ENCODE data around the gene SSBP2.
A peak's percentile ranks its signal among the peaks of the same experiment; 100 is the strongest.

The SSBP2 gene

GRCh38 chr5:81766611-81767010 lies 15.7 kb upstream of the SSBP2 start:
- no peak overlapping the region for H3K4me3 ChIP-seq (ENCODE audit: low read length)
- no peak overlapping the region for H3K9ac ChIP-seq (ENCODE audit: low read depth, low read length)
- H3K27ac ChIP-seq (ENCODE audit: low read length), result no peak overlapping the region
- no peaks in the 10 kb centered on the region for H3K36me3 ChIP-seq (ENCODE audit: insufficient read depth, low read depth, low read length)
- H3K9me3 ChIP-seq (ENCODE audit: insufficient read depth, low read depth, low read length), result no peaks in the 10 kb centered on the region
- no peaks in the 10 kb centered on the region for H3K27me3 ChIP-seq (ENCODE audit: insufficient read depth, low read length)
- H3K4me1 ChIP-seq (ENCODE audit: insufficient read depth, low read length), result peaks cover 6% of the 10 kb centered on the region

GRCh38 chr5:81763294-81763928 lies 12.5 kb upstream of the SSBP2 start:
- H3K4me3 ChIP-seq (ENCODE audit: low read length), result no peak overlapping the region
- no peak overlapping the region for H3K27ac ChIP-seq (ENCODE audit: low read length)
- no peaks in the 10 kb centered on the region for H3K9me3 ChIP-seq (ENCODE audit: insufficient read depth, low read depth, low read length)
- peaks cover 15% of the 10 kb centered on the region for H3K4me1 ChIP-seq (ENCODE audit: insufficient read depth, low read length)
- H3K9ac ChIP-seq (ENCODE audit: low read depth, low read length), result no peak overlapping the region
- no peaks in the 10 kb centered on the region for H3K27me3 ChIP-seq (ENCODE audit: insufficient read depth, low read length)
- H3K36me3 ChIP-seq (ENCODE audit: insufficient read depth, low read depth, low read length), result no peaks in the 10 kb centered on the region

- Histone ChIP-seq H3K27me3 (ENCODE audit: insufficient read depth, low read length) (no peaks in the 10 kb centered on the region), H3K4me3 (ENCODE audit: low read length) (no peak overlapping the region), H3K27ac (ENCODE audit: low read length) (no peak overlapping the region), H3K36me3 (ENCODE audit: insufficient read depth, low read depth, low read length) (no peaks in the 10 kb centered on the region), H3K4me1 (ENCODE audit: insufficient read depth, low read length) (peaks cover 14% of the 10 kb centered on the region), H3K9ac (ENCODE audit: low read depth, low read length) (no peak overlapping the region), H3K9me3 (ENCODE audit: insufficient read depth, low read depth, low read length) (no peaks in the 10 kb centered on the region)
These were observed 12.0 kb upstream of the SSBP2 start for GRCh38 chr5:81762853-81763252.

DNA sequence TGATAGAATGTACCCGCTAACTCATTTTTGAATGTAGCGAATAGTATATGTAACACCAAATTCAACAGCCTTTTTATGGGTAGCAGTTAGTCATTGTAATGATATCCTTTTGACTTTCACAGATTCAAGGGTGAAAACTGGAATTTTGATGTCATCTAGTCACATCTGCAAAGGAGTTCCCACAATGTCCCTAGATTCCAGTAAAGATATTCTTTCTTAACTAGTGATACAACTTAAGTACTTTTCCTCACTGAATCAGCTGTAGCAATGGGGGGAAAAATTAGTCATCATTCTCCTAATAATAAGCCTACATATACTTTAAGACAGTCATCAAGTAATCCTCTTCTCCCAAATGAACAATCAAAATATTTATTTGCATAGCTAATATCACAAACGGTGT lies 11.5 kb upstream of the SSBP2 start:
- H3K36me3 ChIP-seq (ENCODE audit: insufficient read depth, low read depth, low read length), result no peaks in the 10 kb centered on the region
- H3K9me3 ChIP-seq (ENCODE audit: insufficient read depth, low read depth, low read length), result no peaks in the 10 kb centered on the region
- H3K4me1 ChIP-seq (ENCODE audit: insufficient read depth, low read length), result peaks cover 9% of the 10 kb centered on the region; the same call in 1 of the 2 replicates
- H3K4me3 ChIP-seq (ENCODE audit: low read length), result no peak overlapping the region
- no peak overlapping the region for H3K27ac ChIP-seq (ENCODE audit: low read length)
- H3K9ac ChIP-seq (ENCODE audit: low read depth, low read length), result no peak overlapping the region
- no peaks in the 10 kb centered on the region for H3K27me3 ChIP-seq (ENCODE audit: insufficient read depth, low read length)

DNA sequence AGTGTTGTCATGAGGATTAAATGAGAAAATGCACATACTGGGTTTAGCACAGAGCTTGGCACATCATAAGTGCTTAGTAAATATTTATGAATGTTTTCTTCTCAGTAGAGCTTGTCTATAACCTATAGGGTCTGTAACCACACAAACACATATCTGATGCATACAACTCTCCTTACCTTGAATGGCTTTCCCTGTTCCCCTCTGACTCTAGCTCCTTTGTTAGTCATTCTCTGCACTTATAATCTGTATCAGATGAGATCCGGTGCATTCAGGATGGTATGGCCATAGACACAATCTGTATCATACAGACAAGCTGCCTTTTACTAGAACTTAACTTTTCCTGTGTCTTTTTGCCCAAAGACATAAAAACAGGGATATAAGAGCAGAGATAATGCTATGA lies 11.1 kb upstream of the SSBP2 start:
- Histone ChIP-seq H3K9ac (ENCODE audit: low read depth, low read length) (no peak overlapping the region), H3K36me3 (ENCODE audit: insufficient read depth, low read depth, low read length) (no peaks in the 10 kb centered on the region), H3K27ac (ENCODE audit: low read length) (no peak overlapping the region), H3K4me1 (ENCODE audit: insufficient read depth, low read length) (peaks cover 10% of the 10 kb centered on the region), H3K9me3 (ENCODE audit: insufficient read depth, low read depth, low read length) (no peaks in the 10 kb centered on the region), H3K27me3 (ENCODE audit: insufficient read depth, low read length) (no peaks in the 10 kb centered on the region), H3K4me3 (ENCODE audit: low read length) (no peak overlapping the region)

- Histone ChIP-seq H3K9ac (ENCODE audit: low read depth, low read length) (no peak overlapping the region), H3K4me1 (ENCODE audit: insufficient read depth, low read length) (peaks cover 17% of the 10 kb centered on the region), H3K9me3 (ENCODE audit: insufficient read depth, low read depth, low read length) (no peaks in the 10 kb centered on the region), H3K27ac (ENCODE audit: low read length) (no peak overlapping the region), H3K36me3 (ENCODE audit: insufficient read depth, low read depth, low read length) (no peaks in the 10 kb centered on the region), H3K4me3 (ENCODE audit: low read length) (no peak overlapping the region), H3K27me3 (ENCODE audit: insufficient read depth, low read length) (no peaks in the 10 kb centered on the region)
These were observed 10.4 kb upstream of the SSBP2 start for GRCh38 chr5:81761270-81761669.

DNA sequence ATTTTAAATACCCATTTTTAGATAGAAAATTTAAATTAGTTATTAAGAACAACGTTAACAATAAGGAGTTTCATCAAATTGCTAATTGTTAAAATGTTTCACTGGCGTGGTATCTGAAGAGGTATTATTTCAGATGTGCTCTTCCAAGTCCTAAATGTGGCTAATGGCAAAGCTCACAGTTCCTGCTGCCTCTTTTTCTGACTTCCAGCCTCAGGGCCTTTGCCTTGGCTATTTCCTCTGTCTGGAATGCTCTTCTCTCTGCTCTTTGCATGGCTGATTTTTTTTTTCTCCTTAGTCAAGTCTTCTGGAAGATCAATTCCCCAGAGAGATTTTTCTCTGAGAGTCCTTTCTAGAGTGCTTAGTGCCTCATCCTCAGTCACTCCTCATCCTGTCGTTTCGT lies 9.6 kb upstream of the SSBP2 start:
- no peaks in the 10 kb centered on the region for H3K36me3 ChIP-seq (ENCODE audit: insufficient read depth, low read depth, low read length)
- no peak overlapping the region for H3K27ac ChIP-seq (ENCODE audit: low read length)
- no peak overlapping the region for H3K9ac ChIP-seq (ENCODE audit: low read depth, low read length)
- H3K4me1 ChIP-seq (ENCODE audit: insufficient read depth, low read length), result peaks cover 25% of the 10 kb centered on the region
- no peak overlapping the region for H3K4me3 ChIP-seq (ENCODE audit: low read length)
- no peaks in the 10 kb centered on the region for H3K27me3 ChIP-seq (ENCODE audit: insufficient read depth, low read length)
- no peaks in the 10 kb centered on the region for H3K9me3 ChIP-seq (ENCODE audit: insufficient read depth, low read depth, low read length)

- H3K4me3 ChIP-seq (ENCODE audit: low read length), result no peak overlapping the region
- H3K36me3 ChIP-seq (ENCODE audit: insufficient read depth, low read depth, low read length), result no peaks in the 10 kb centered on the region
- H3K4me1 ChIP-seq (ENCODE audit: insufficient read depth, low read length), result peaks cover 32% of the 10 kb centered on the region
- peak overlapping the region; percentile 40; the same call in 1 of the 2 replicates for H3K9ac ChIP-seq (ENCODE audit: low read depth, low read length)
- H3K27ac ChIP-seq (ENCODE audit: low read length), result no peak overlapping the region
- H3K27me3 ChIP-seq (ENCODE audit: insufficient read depth, low read length), result no peaks in the 10 kb centered on the region
- H3K9me3 ChIP-seq (ENCODE audit: insufficient read depth, low read depth, low read length), result no peaks in the 10 kb centered on the region
These were observed 8.7 kb upstream of the SSBP2 start for GRCh38 chr5:81759632-81760005.

- Histone ChIP-seq H3K9ac (ENCODE audit: low read depth, low read length) (no peak overlapping the region), H3K27me3 (ENCODE audit: insufficient read depth, low read length) (peaks cover 7% of the 10 kb centered on the region), H3K27ac (ENCODE audit: low read length) (no peak overlapping the region), H3K36me3 (ENCODE audit: insufficient read depth, low read depth, low read length) (no peaks in the 10 kb centered on the region), H3K9me3 (ENCODE audit: insufficient read depth, low read depth, low read length) (no peaks in the 10 kb centered on the region), H3K4me3 (ENCODE audit: low read length) (no peak overlapping the region), H3K4me1 (ENCODE audit: insufficient read depth, low read length) (peaks cover 53% of the 10 kb centered on the region)
These were observed 6.5 kb upstream of the SSBP2 start for GRCh38 chr5:81757404-81757803.

DNA sequence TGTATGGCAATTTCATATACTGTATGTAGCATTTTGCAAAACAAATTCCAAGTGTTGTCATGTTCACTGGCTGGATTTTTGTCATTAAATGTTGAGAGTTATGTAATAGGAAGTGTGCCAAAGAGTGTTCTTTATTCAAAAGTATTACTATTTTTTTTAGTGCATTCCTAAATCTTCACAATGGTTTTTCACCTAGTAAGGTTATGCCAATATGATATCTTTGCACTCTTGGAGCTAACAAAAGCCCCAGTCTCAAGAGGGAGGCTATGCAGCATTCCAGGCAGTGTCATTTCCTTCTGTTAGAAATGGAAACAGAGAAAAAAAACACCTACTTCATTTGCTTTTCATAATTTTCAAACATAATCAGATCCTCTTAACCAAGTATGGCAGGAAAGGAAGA lies 5.1 kb upstream of the SSBP2 start:
- Histone ChIP-seq H3K27ac (ENCODE audit: low read length) (no peak overlapping the region), H3K4me1 (ENCODE audit: insufficient read depth, low read length) (peaks cover 58% of the 10 kb centered on the region), H3K27me3 (ENCODE audit: insufficient read depth, low read length) (peaks cover 12% of the 10 kb centered on the region)

DNA sequence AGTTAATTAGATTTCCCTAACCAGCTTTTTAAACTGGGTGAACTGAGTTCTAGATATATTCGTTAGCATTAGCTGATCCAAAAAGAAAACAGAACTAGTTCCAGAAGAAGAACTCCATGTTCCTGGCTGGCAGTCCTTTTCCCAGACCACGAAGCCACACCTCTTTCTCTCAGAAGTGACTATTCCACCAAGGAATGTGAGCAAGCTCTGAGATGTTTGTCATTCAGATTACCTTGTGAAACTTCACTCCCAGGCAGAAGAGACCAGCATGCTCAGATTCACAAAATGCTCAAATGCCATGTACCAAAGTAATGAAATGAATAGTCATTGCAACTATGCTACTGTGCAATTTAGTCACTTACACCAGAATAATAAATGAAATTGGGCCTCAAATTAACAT lies 4.4 kb upstream of the SSBP2 start:
- peaks cover 12% of the 10 kb centered on the region for H3K27me3 ChIP-seq (ENCODE audit: insufficient read depth, low read length)
- H3K4me3 ChIP-seq (ENCODE audit: low read length), result peak overlapping the region; percentile 38; the same call in 1 of the 2 replicates
- 0 out of 2 replicates have a peak overlapping the region, but pooled peaks have one; percentile 18 for H3K9ac ChIP-seq (ENCODE audit: low read depth, low read length)
- H3K27ac ChIP-seq (ENCODE audit: low read length), result peak overlapping the region; percentile 84
- peaks cover 58% of the 10 kb centered on the region for H3K4me1 ChIP-seq (ENCODE audit: insufficient read depth, low read length)
- H3K36me3 ChIP-seq (ENCODE audit: insufficient read depth, low read depth, low read length), result no peaks in the 10 kb centered on the region
- H3K9me3 ChIP-seq (ENCODE audit: insufficient read depth, low read depth, low read length), result no peaks in the 10 kb centered on the region

More for the DNA sequence above, 5.1 kb upstream of the SSBP2 start:
- H3K9me3 ChIP-seq (ENCODE audit: insufficient read depth, low read depth, low read length), result no peaks in the 10 kb centered on the region
- no peaks in the 10 kb centered on the region for H3K36me3 ChIP-seq (ENCODE audit: insufficient read depth, low read depth, low read length)
- no peak overlapping the region for H3K9ac ChIP-seq (ENCODE audit: low read depth, low read length)
- H3K4me3 ChIP-seq (ENCODE audit: low read length), result no peak overlapping the region

DNA sequence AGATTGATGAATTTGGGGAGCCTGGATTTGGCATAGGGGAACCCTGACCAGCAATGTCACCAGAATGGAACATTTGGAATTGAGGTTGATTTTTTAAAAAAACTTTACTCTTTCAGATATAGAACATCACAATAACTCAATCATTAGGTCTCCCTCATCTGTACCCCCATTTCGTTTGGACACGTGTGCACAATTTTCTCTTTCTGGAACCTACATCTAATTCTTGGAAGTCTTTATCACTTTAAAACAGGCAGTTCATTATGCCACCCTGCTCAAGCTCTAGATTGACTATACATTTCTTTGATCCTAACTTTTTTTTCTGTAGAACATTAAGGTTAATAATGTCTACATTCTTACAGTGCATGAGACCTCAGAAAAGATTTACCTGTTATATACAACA lies 3.7 kb upstream of the SSBP2 start:
- Histone ChIP-seq H3K27ac (ENCODE audit: low read length) (no peak overlapping the region), H3K36me3 (ENCODE audit: insufficient read depth, low read depth, low read length) (no peaks in the 10 kb centered on the region)

More for the DNA sequence above, 3.7 kb upstream of the SSBP2 start:
- peaks cover 54% of the 10 kb centered on the region for H3K4me1 ChIP-seq (ENCODE audit: insufficient read depth, low read length)
- H3K9me3 ChIP-seq (ENCODE audit: insufficient read depth, low read depth, low read length), result no peaks in the 10 kb centered on the region
- no peak overlapping the region for H3K4me3 ChIP-seq (ENCODE audit: low read length)
- H3K9ac ChIP-seq (ENCODE audit: low read depth, low read length), result no peak overlapping the region
- H3K27me3 ChIP-seq (ENCODE audit: insufficient read depth, low read length), result peaks cover 12% of the 10 kb centered on the region
